ENCODE data around the gene TMEM239.
"Not testable (repeated sequence)": the region's sequence is repeated elsewhere in the genome, so short reads cannot be mapped to it uniquely, and the experiment has no call there.

TMEM239 gene

GRCh38 chr20:2799688-2800520, 16.3 kb upstream of the TMEM239 start:
- no peak for DNase-seq

GRCh38 chr20:2800521-2801285, 15.5 kb upstream of the TMEM239 start, which contains the start of gene CPXM1:
CPXM1 (minus strand) TSS chr20:2800627; CDS start chr20:2800572, 55 bp downstream.
- no peak for DNase-seq

GRCh38 chr20:2801286-2801728, 14.9 kb upstream of the TMEM239 start:
- DNase-seq, result no peak

GRCh38 chr20:2804041-2804828, 11.9 kb upstream of the TMEM239 start:
- DNase-seq, result no peak

GRCh38 chr20:2804852-2805688, 11.1 kb upstream of the TMEM239 start:
- no peak for DNase-seq

GRCh38 chr20:2805689-2806350, 10.3 kb upstream of the TMEM239 start:
- no peak for DNase-seq

- DNase-seq, result no peak
Measured at GRCh38 chr20:2806351-2806701, 9.8 kb upstream of the TMEM239 start.

GRCh38 chr20:2807019-2807418, 9.1 kb upstream of the TMEM239 start:
- DNase-seq, result no peak

GRCh38 chr20:2807929-2808328, 8.2 kb upstream of the TMEM239 start:
- not testable (repeated sequence) for DNase-seq

- DNase-seq, result no peak
Measured at GRCh38 chr20:2809690-2810089, 6.5 kb upstream of the TMEM239 start.

GRCh38 chr20:2812189-2812588, 4.0 kb upstream of the TMEM239 start:
- no peak for DNase-seq

GRCh38 chr20:2814076-2814475, 2.1 kb upstream of the TMEM239 start:
- no peak for DNase-seq

- DNase-seq, result no peak
Measured at GRCh38 chr20:2814587-2815051, 1.5 kb upstream of the TMEM239 start, which contains the start of gene C20orf141. C20orf141 (plus strand) TSS chr20:2814987; CDS start chr20:2815185, 198 bp downstream.

- no peak for DNase-seq
Measured at GRCh38 chr20:2815242-2815900, 793 bp upstream of the TMEM239 start.

GRCh38 chr20:2816583-2817340, 598 bp downstream of the TMEM239 start:
- DNase-seq, result no peak

GRCh38 chr20:2817341-2817726, 1.2 kb downstream of the TMEM239 start:
- no peak for DNase-seq

GRCh38 chr20:2817891-2818595, 1.9 kb downstream of the TMEM239 start:
- no peak for DNase-seq

GRCh38 chr20:2820084-2820895, 4.1 kb downstream of the TMEM239 start:
- no peak for DNase-seq

All from activated naive CD4-positive, alpha-beta T cell (primary cell).